OCI-LY1 (cell line): ENCODE measurements around the gene SCNN1G.

Experiments used
- CTCF ChIP-seq: fragments of 200-600 bp; sonication (generic), shearing (Covaris generic); IDR thresholded peaks from 2 replicates; pipeline ENCODE4 v1.5.1; 2017; ENCODE audit warnings: mild to moderate bottlenecking, antibody characterized with exemption, low read length, moderate library complexity, mixed read lengths
- EZH2 ChIP-seq: fragments of 200-600 bp; sonication (generic), shearing (Covaris generic); IDR thresholded peaks from 2 replicates; pipeline ENCODE4 v1.8.0; 2017; ENCODE audit warnings: borderline replicate concordance, mixed run types, mild to moderate bottlenecking, antibody characterized with exemption, low read length, moderate library complexity, mixed read lengths

- no peak for TF ChIP-seq CTCF
- TF ChIP-seq EZH2 = no peak
Observed at GRCh38 chr16:23163921-23164320, 18.6 kb upstream of the SCNN1G start.
